GM12874 (cell line): Measurements from ENCODE around the gene MDM4.

ENCODE experiments used
- CTCF ChIP-seq: IDR thresholded peaks from 2 replicates; pipeline ENCODE4 v1.5.1; 2011; ENCODE audit warnings: low read depth, mild to moderate bottlenecking, control low read depth, low read length, moderate library complexity; ENCODE audit not compliant: insufficient read depth

The MDM4 gene

DNA sequence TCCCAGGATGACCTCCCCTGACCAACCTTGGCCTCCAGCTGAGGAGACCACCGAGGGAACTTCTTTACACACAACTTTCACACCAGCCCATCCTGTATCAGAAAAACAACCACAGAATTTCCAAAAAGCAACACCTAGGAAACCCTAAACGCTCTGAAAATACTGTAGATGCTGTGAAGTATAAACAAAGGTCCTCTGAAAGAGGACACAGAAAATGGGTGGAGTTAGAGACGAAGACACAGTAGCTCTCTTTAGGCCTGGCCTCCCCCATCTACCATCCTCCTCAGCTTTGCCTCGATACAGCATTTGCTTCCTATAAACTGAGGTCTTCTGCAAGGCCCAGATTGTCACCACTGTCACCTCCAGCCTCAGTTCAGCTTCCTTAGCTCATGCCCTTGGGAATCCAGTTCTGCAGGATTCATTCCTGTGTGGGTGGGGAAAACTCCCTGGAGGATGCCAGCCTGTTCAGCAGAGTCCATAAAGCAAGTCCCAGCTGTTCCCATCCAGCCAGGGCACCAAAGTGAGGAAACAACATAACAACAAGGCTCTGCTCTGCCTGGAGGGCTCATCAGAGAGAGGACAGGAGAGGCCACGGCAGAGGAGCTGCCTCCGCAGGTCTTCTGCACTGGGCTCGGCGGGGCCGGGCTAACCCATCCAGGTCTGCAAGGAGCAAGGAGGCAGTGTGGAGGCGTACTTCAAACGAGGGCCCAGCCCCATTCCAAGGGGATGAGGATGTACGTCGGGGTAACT is 36.6 kb upstream of the MDM4 start:
- TF ChIP-seq CTCF = no peak

GRCh38 chr1:204480515-204480914 is 35.7 kb upstream of the MDM4 start:
- peak; percentile 37; the same call in 1 of the 2 replicates for TF ChIP-seq CTCF

GRCh38 chr1:204483791-204484190 is 32.4 kb upstream of the MDM4 start:
- TF ChIP-seq CTCF = no peak

GRCh38 chr1:204487256-204487615 is 29.0 kb upstream of the MDM4 start:
- no peak for TF ChIP-seq CTCF

- TF ChIP-seq CTCF = no peak
Measured at GRCh38 chr1:204491655-204492054, 24.6 kb upstream of the MDM4 start.

DNA sequence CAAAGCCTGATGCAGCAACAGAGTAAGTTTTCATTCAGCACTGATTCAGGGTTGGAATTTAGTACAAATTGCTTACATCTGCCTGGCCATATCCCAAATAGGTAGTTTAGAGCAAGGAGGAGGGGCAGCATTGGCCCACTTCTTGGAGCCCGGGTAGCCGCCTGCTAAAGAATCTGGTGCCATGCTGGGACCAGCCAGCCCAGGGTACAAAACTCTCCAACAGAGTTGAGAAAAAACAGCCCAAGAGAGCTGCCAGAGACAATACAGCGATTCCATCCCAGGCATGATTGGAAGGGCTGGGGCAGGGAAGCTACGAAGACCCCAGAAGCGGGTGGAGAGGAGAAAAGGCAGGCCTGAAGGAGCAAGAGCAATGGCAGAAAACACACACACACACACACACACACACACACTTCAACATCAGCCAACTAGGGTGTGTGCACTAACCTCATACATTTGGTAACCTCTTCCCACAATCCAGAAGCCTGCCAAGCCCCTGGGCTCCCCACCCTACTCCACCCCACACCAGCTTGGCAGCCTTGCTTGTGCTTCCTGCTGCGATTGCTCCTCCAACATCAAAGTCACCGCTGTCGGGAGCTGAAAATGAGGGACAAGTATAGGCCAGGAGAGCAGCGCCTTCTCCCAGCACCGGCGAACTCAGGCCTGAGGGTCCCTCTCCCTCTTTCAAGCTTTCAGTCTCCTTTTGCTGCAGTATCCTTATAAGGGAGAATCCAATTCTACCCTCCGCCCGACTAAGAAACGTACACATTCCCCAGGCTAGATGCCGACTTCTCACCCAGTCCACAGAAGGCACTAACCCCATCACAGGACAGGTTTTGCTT is 22.8 kb upstream of the MDM4 start:
- TF ChIP-seq CTCF = no peak

- no peak for TF ChIP-seq CTCF
Measured at GRCh38 chr1:204493984-204494280, 22.3 kb upstream of the MDM4 start.
